ENCODE results near the gene LRRN2. TPM values are rescaled to one million over a fixed set of nuclear protein-coding genes. Genes with fewer than 3 reads are reported as not detected.
A peak's percentile ranks its signal among the peaks of the same experiment; 100 is the strongest.

The LRRN2 gene
- total and polyA plus RNA-seq, 2 of the 8 experiments (the other 6 are each of a cell fraction or from before 2014, with no cell fraction given), result 1.8 to 2.3 TPM

- H2BK5ac ChIP-seq (ENCODE audit: low read depth, low read length), result no peak overlapping the region; the same call in 1 of the 2 replicates
- no peak overlapping the region for H3K23ac ChIP-seq (ENCODE audit: insufficient read length)
- H4K20me1 ChIP-seq (replicated peaks in 1 of 2; ENCODE audit: control insufficient read depth in 1 of 2, insufficient read depth in 2 of 2, low read length in 2 of 2), result peaks cover 10 to 25% of the 10 kb centered on the region in 2 experiments
- peak overlapping the region; percentile 10 for H3K4ac ChIP-seq (replicated peaks; ENCODE audit: insufficient read length, low read depth, low read length)
- H4K8ac ChIP-seq (ENCODE audit: extremely low read depth, insufficient read depth, low read length), result no peak overlapping the region
- H3K27ac ChIP-seq (ENCODE audit: low read depth, low read length), result no peak overlapping the region
- H3K79me1 ChIP-seq (ENCODE audit: low read depth, low read length), result no peaks in the 10 kb centered on the region
- DNase-seq (ENCODE audit: low read depth in 1 of 2, low spot score in 2 of 2) (no peak), FAIRE-seq (no peak)
- H3K18ac ChIP-seq (ENCODE audit: extremely low read depth, low read length), result no peak overlapping the region
- no peaks in the 10 kb centered on the region for H3K79me2 ChIP-seq (ENCODE audit: control insufficient read depth in 1 of 2, insufficient read depth in 2 of 2, low read length in 2 of 2)
- H3K9me3 ChIP-seq (ENCODE audit: insufficient read depth in 2 of 2, low read depth in 1 of 2, low read length in 1 of 2), result no peaks in the 10 kb centered on the region
- 74% methylated on average over 6 of the region's 6 CpGs; no CpG with 5 or more reads in 1 of the 2 experiments for WGBS, 2 experiments (ENCODE audit: extremely low coverage in 1 of 2, insufficient coverage in 1 of 2, insufficient read length in 1 of 2, insufficient replicate concordance in 2 of 2, low coverage in 1 of 2, low lambda C conversion rate in 2 of 2, missing lambda C conversion rate in 1 of 2)
- peak overlapping the region; percentile 26; the same call in 1 of the 2 replicates for H2BK20ac ChIP-seq (ENCODE audit: low read length)
- POLR2A ChIA-PET (ENCODE audit: partially characterized antibody), result interaction anchor here (0.6 kb wide), 1 partner anchor 40 kb away, joined by 3 read pairs; no protein-coding TSS in a partner anchor
- H3K27me3 ChIP-seq (replicated peaks in 1 of 4; ENCODE audit: control insufficient read depth in 3 of 4, extremely low read depth in 1 of 4, insufficient read depth in 3 of 4, low read length in 3 of 4), result peaks cover 22 to 60% (median 52%) of the 10 kb centered on the region in 4 experiments
- H2BK12ac ChIP-seq (ENCODE audit: low read depth, low read length), result peak overlapping the region; percentile 76
- no peak overlapping the region for H4K5ac ChIP-seq (ENCODE audit: insufficient read length, low read depth, low read length)
- no peak overlapping the region for H4K91ac ChIP-seq (replicated peaks; ENCODE audit: insufficient read length, low read length)
- peak overlapping the region in 2 of 4 experiments; percentile 16 to 38; a peak in 3 of 8 replicates for H3K4me3 ChIP-seq (ENCODE audit: extremely low read depth in 1 of 4, insufficient read depth in 2 of 4, low read depth in 3 of 4, low read length in 4 of 4)
- H2AFZ ChIP-seq (ENCODE audit: low read length), result no peak overlapping the region
- peaks cover 2% of the 10 kb centered on the region; the same call in 1 of the 2 replicates for H3K23me2 ChIP-seq (ENCODE audit: low read depth, low read length)
- no peak for TF ChIP-seq CHD1 (IDR thresholded peaks at IDR 0.05; ENCODE audit: low read depth, low read length)
- no peak for TF ChIP-seq TAF7 (optimal IDR thresholded peaks at IDR 0.05; ENCODE audit: borderline replicate concordance, low read depth, low read length)
- no peak for TF ChIP-seq CHD2 (IDR thresholded peaks at IDR 0.05; ENCODE audit: low read length)
- TF ChIP-seq HDAC2 (IDR thresholded peaks at IDR 0.05; ENCODE audit: borderline replicate concordance in 1 of 2, low read depth in 2 of 2, low read length in 2 of 2), result no peak
- TF ChIP-seq SUZ12 (IDR thresholded peaks at IDR 0.05; ENCODE audit: low read length), result no peak
- TF ChIP-seq CEBPB (IDR thresholded peaks at IDR 0.05; ENCODE audit: low read depth, low read length), result no peak
- TF ChIP-seq SP1 (IDR thresholded peaks at IDR 0.05; ENCODE audit: low read depth, low read length), result no peak
- no peak for TF ChIP-seq CTBP2 (IDR thresholded peaks at IDR 0.05; ENCODE audit: borderline replicate concordance, insufficient read depth, insufficient read length, low read length)
- no peaks in the 10 kb centered on the region for H3K36me3 ChIP-seq (ENCODE audit: control insufficient read depth in 2 of 4, insufficient read depth in 4 of 4, low read length in 3 of 4)
- H3K4me1 ChIP-seq (replicated peaks in 1 of 4; ENCODE audit: control insufficient read depth in 3 of 4, insufficient read depth in 4 of 4, low read length in 3 of 4), result peaks cover 16 to 36% (median 24%) of the 10 kb centered on the region in 4 experiments
- H2AK5ac ChIP-seq (ENCODE audit: low read depth, low read length), result no peak overlapping the region
- peak overlapping the region; percentile 40 to 60 for H3K4me2 ChIP-seq (ENCODE audit: insufficient read depth in 1 of 2, low read depth in 2 of 2, low read length in 2 of 2)
- no peak overlapping the region for H3K14ac ChIP-seq (ENCODE audit: insufficient read length)
- no peak overlapping the region for H2BK120ac ChIP-seq (replicated peaks; ENCODE audit: low read depth, low read length)
- H3K9ac ChIP-seq (replicated peaks in 1 of 4; ENCODE audit: extremely low read depth in 1 of 4, low read depth in 3 of 4, low read length in 3 of 4), result no peak overlapping the region
- H2BK15ac ChIP-seq (ENCODE audit: low read length), result 0 out of 2 replicates have a peak overlapping the region, but pooled peaks have one; percentile 25
- CTCF ChIA-PET (ENCODE audit: partially characterized antibody), result interaction anchor here (0.7 to 8.4 kb wide), 28 partner anchors 9 to 148 kb away, joined by 3 to 35 read pairs (median 4); no protein-coding TSS in a partner anchor
- H3K56ac ChIP-seq (replicated peaks; ENCODE audit: insufficient read length, low read depth, low read length), result no peak overlapping the region
Measured at GRCh38 chr1:204714194-204714860, 28.8 kb upstream of the LRRN2 start.
